IMR-90 (cell line): ENCODE data around the gene IQCK. TPM values are rescaled to one million over a fixed set of nuclear protein-coding genes. Genes with fewer than 3 reads are reported as not detected.
"Not testable (repeated sequence)": the region's sequence is repeated elsewhere in the genome, so short reads cannot be mapped to it uniquely, and the experiment has no call there.

ENCODE experiments used
- ATAC-seq: fragments of 200-7000 bp; cut with Tn5 transposase; 2 replicates; pipeline ENCODE4 v1.9.1; 2020; ENCODE audit warnings: low read depth, mild to moderate bottlenecking, moderate library complexity
- BruUV-seq: library from RNA; stranded (reverse); fragments of 400-500 nt; replicated peaks from 2 replicates; lab custom pipeline; 2021; lab: Mats Ljungman, UMichigan
- CTCF ChIA-PET: fragments of 300-600 bp; formaldehyde crosslinking; extraction: SDS; loops from one replicate; lab custom pipeline; 2021; ENCODE audit warnings: antibody characterized with exemption; lab: Yijun Ruan, JAX
- POLR2A ChIA-PET: fragments of 300-600 bp; sonication (Branson Sonifier 250); formaldehyde crosslinking; loops from one replicate; lab custom pipeline; 2022; ENCODE audit warnings: antibody characterized with exemption; ENCODE audit not compliant: unreplicated experiment; lab: Charles Lee
- DNase-seq: peaks from one replicate; pipeline ENCODE4 v3.0.0; 2013
- H2AFZ ChIP-seq: replicated peaks from 2 replicates; pipeline ENCODE3; 2013; ENCODE audit warnings: low read length, mild to moderate bottlenecking; ENCODE audit not compliant: poor library complexity
- H2AK5ac ChIP-seq: 2 replicates; pipeline ENCODE4 v1.6.1; 2013; ENCODE audit warnings: low read depth, low read length, inconsistent platforms
- H2AK9ac ChIP-seq: replicated peaks from 2 replicates; pipeline ENCODE3; 2013; ENCODE audit warnings: mild to moderate bottlenecking, low read depth, low read length, moderate library complexity; ENCODE audit not compliant: poor library complexity
- H2BK120ac ChIP-seq: 2 replicates; pipeline ENCODE4 v1.6.1; 2013; ENCODE audit warnings: low read depth, low read length, inconsistent platforms
- H2BK15ac ChIP-seq: 3 replicates; pipeline ENCODE4 v1.6.1; 2013; ENCODE audit warnings: low read depth, low read length, inconsistent platforms
- H2BK20ac ChIP-seq: 2 replicates; pipeline ENCODE4 v1.6.1; 2013; ENCODE audit warnings: low read depth, mild to moderate bottlenecking, inconsistent platforms, low read length, moderate library complexity
- H2BK5ac ChIP-seq: 2 replicates; pipeline ENCODE4 v1.6.1; 2013; ENCODE audit warnings: mild to moderate bottlenecking, low read depth, low read length, inconsistent platforms; ENCODE audit not compliant: poor library complexity, severe bottlenecking
- H3K14ac ChIP-seq: replicated peaks from 2 replicates; pipeline ENCODE4 v1.6.1; 2013; ENCODE audit warnings: low read depth, low read length, inconsistent platforms
- H3K18ac ChIP-seq: 2 replicates; pipeline ENCODE4 v1.6.1; 2013; ENCODE audit warnings: low read depth, low read length, control low read depth
- H3K23ac ChIP-seq: 2 replicates; pipeline ENCODE4 v1.6.1; 2013; ENCODE audit warnings: low read depth, low read length, inconsistent platforms
- H3K27ac ChIP-seq: 2 replicates; pipeline ENCODE4 v1.5.1; 2013; ENCODE audit warnings: mild to moderate bottlenecking, control low read depth, low read length; ENCODE audit not compliant: insufficient read depth
- H3K27me3 ChIP-seq: 2 replicates; pipeline ENCODE4 v1.6.1; 2013; ENCODE audit warnings: low read length; ENCODE audit not compliant: control insufficient read depth, insufficient read depth
- H3K36me3 ChIP-seq: 2 replicates; pipeline ENCODE4 v1.6.1; 2013; ENCODE audit warnings: low read length, mixed read lengths; ENCODE audit not compliant: control insufficient read depth, insufficient read depth
- H3K4ac ChIP-seq: 2 replicates; pipeline ENCODE4 v1.6.1; 2013; ENCODE audit warnings: low read depth, low read length, inconsistent platforms
- H3K4me1 ChIP-seq: 2 replicates; pipeline ENCODE4 v1.6.1; 2013; ENCODE audit warnings: low read length, mixed read lengths; ENCODE audit not compliant: control insufficient read depth, insufficient read depth
- H3K4me2 ChIP-seq: 2 replicates; pipeline ENCODE4 v1.6.1; 2013; ENCODE audit warnings: low read depth, mild to moderate bottlenecking, control low read depth, low read length, moderate library complexity
- H3K4me3 ChIP-seq: 2 replicates; pipeline ENCODE4 v1.5.1; 2013; ENCODE audit warnings: low read depth, mild to moderate bottlenecking, control low read depth, low read length, moderate library complexity; ENCODE audit not compliant: insufficient read depth
- H3K56ac ChIP-seq: 2 replicates; pipeline ENCODE4 v1.6.1; 2013; ENCODE audit warnings: low read length, inconsistent platforms; ENCODE audit not compliant: insufficient read depth; ENCODE audit errors: extremely low read depth
- H3K79me1 ChIP-seq, 2 experiments: 2 replicates each; pipeline ENCODE4 v1.6.1; 2013; ENCODE audit warnings: low read length in 2 of 2, inconsistent platforms in 1 of 2, low read depth in 1 of 2
- H3K9ac ChIP-seq: 2 replicates; pipeline ENCODE4 v1.6.1; 2013; ENCODE audit warnings: low read depth, low read length, control low read depth
- H3K9me1 ChIP-seq: 2 replicates; pipeline ENCODE4 v1.6.1; 2013; ENCODE audit warnings: low read length, inconsistent platforms; ENCODE audit not compliant: insufficient read depth
- H3K9me3 ChIP-seq: 2 replicates; pipeline ENCODE4 v1.6.1; 2013; ENCODE audit warnings: low read length; ENCODE audit not compliant: control insufficient read depth, insufficient read depth
- H4K20me1 ChIP-seq: 2 replicates; pipeline ENCODE4 v1.6.1; 2013; ENCODE audit warnings: low read length, inconsistent platforms; ENCODE audit not compliant: insufficient read depth
- H4K5ac ChIP-seq: 2 replicates; pipeline ENCODE4 v1.6.1; 2013; ENCODE audit warnings: mild to moderate bottlenecking, low read depth, low read length, control low read depth
- H4K8ac ChIP-seq, 2 experiments: 2 replicates each; pipeline ENCODE4 v1.6.1; 2013; ENCODE audit warnings: low read depth in 2 of 2, low read length in 2 of 2, control low read depth in 1 of 2, inconsistent platforms in 1 of 2
- H4K91ac ChIP-seq: 2 replicates; pipeline ENCODE4 v1.6.1; 2013; ENCODE audit warnings: low read depth, low read length, inconsistent platforms; ENCODE audit not compliant: insufficient read depth
- WGBS, 2 experiments: methylation state at CpG; one replicate each; pipeline versions ENCODE4 v1.1.5 to v1.1.7; 2013; ENCODE audit warnings: missing lambda C conversion rate in 2 of 2; ENCODE audit not compliant: insufficient read length in 1 of 2; ENCODE audit errors: extremely low coverage in 2 of 2; 5-methylcytosine and 5-hydroxymethylcytosine counted together
- dilution Hi-C: fragments of 300-500 bp; cut with HindIII; formaldehyde crosslinking; loops from one replicate; pipeline ENCODE4 v1.14.3; 2018; ENCODE audit warnings: low sequenced_read_pairs; ENCODE audit not compliant: unreplicated experiment
- in situ Hi-C: fragments of 300-500 bp; cut with MboI; formaldehyde crosslinking; loops from 3 replicates; pipeline ENCODE4 v1.14.3; 2019; ENCODE audit warnings: low sequenced_read_pairs, inconsistent platforms, mixed read lengths
- intact Hi-C: fragments of 100-400 bp; cut with micrococcal nuclease; formaldehyde crosslinking; loops from 2 replicates; pipeline ENCODE4 v1.10.0; 2022
- polyA plus RNA-seq, 3 experiments: library from polyadenylated mRNA; depleted of rRNA; stranded (reverse); fragments of >200 nt; gene quantifications; 2 replicates each; pipeline ENCODE4 v1.2.3, GENCODE V29; 2012; ENCODE audit warnings: low replicate concordance in 1 of 3
- total RNA-seq: library from RNA; depleted of rRNA; stranded (reverse); fragments of >200 nt; gene quantifications from 2 replicates; pipeline ENCODE4 v1.2.3, GENCODE V29; 2012

The IQCK gene
- total and polyA plus RNA-seq, 2 of the 4 experiments (the other 2 are of a cell fraction), result 4.1 to 5.4 TPM

GRCh38 chr16:19679281-19679680, 38.8 kb upstream of the IQCK start:
- H3K23ac ChIP-seq, H3K4me2 ChIP-seq, H3K18ac ChIP-seq, H4K5ac ChIP-seq, H3K9me1 ChIP-seq, H3K4me3 ChIP-seq, in situ Hi-C loops, H3K9ac ChIP-seq, H4K91ac ChIP-seq, POLR2A ChIA-PET, H2BK5ac ChIP-seq, H3K27ac ChIP-seq, H2AK9ac ChIP-seq, ATAC-seq, H4K20me1 ChIP-seq, H3K9me3 ChIP-seq, H3K4me1 ChIP-seq, H3K14ac ChIP-seq, H3K56ac ChIP-seq, H3K79me1 ChIP-seq, H2AFZ ChIP-seq, H2BK20ac ChIP-seq, H3K4ac ChIP-seq, BruUV-seq, H2BK15ac ChIP-seq, H4K8ac ChIP-seq, intact Hi-C loops, DNase-seq, dilution Hi-C loops, H2AK5ac ChIP-seq, H2BK120ac ChIP-seq, H3K27me3 ChIP-seq: not testable (repeated sequence)
- no CpG with 5 or more reads among the region's 6 CpGs for WGBS, 2 experiments
- CTCF ChIA-PET, result interaction anchor here (0.7 kb wide), 1 partner anchor 11 kb away, joined by 3 read pairs; no protein-coding TSS in a partner anchor
- H3K36me3 ChIP-seq, result peaks cover 23% of the 10 kb centered on the region
